ENCODE measurements around the gene PSMB7.

- peak in 1 of 3 donors; percentile 75 for TF ChIP-seq CTCF (IDR thresholded peaks at IDR 0.05)
- no peak for TF ChIP-seq POLR2A (IDR thresholded peaks at IDR 0.05)
Measured at GRCh38 chr9:124415102-124415851, at the start of gene PSMB7.

Measured in lower leg skin (tissue), 3 donors.